Upper lobe of left lung (tissue), 6 donors: Measurements from ENCODE around the gene IL2. TPM values are rescaled to one million over a fixed set of nuclear protein-coding genes. Genes with fewer than 3 reads are reported as not detected.

Experiments
- ATAC-seq, 2 donors: fragments of 200-7000 bp; cut with Tn5 transposase; one replicate each; pipeline ENCODE4 v1.9.1; 2022; ENCODE audit warnings: mild to moderate bottlenecking in 2 of 2, moderate library complexity in 2 of 2; ENCODE audit not compliant: low FRiP score in 2 of 2
- DNase-seq, 2 donors: peaks; one replicate each; pipeline ENCODE4 v3.0.0-alpha.2; 2019 to 2020
- H3K27ac ChIP-seq, 4 donors: fragments of 200-600 bp; sonication (generic); one replicate each; pipeline ENCODE4 v1.5.1; 2016 to 2019
- H3K27me3 ChIP-seq, 4 donors: fragments of 200-600 bp; sonication (generic); one replicate each; pipeline ENCODE4 v1.5.1; 2017 to 2019
- H3K36me3 ChIP-seq, 4 donors: fragments of 200-600 bp; sonication (generic); one replicate each; pipeline ENCODE4 v1.5.1; 2016 to 2019
- H3K4me1 ChIP-seq, 4 donors: fragments of 200-600 bp; sonication (generic); one replicate each; pipeline ENCODE4 v1.5.1; 2018 to 2019
- H3K4me3 ChIP-seq, 4 donors: fragments of 200-600 bp; sonication (generic); one replicate each; pipeline ENCODE4 v1.5.1; 2017 to 2019; ENCODE audit warnings: mild to moderate bottlenecking in 2 of 4, moderate library complexity in 1 of 4
- H3K9me3 ChIP-seq, 4 donors: fragments of 200-600 bp; sonication (generic); one replicate each; pipeline ENCODE4 v1.5.1; 2018 to 2019
- EP300 ChIP-seq, 4 donors: sonication (generic); formaldehyde crosslinking; IDR thresholded peaks; one replicate each; pipeline ENCODE4 v1.5.1; 2017; ENCODE audit warnings: antibody characterized with exemption in 4 of 4, control low read depth in 2 of 4
- POLR2A ChIP-seq, 4 donors: fragments of 450-650 bp; IDR thresholded peaks; one replicate each; pipeline ENCODE4 v1.5.1; 2016 to 2017; ENCODE audit warnings: antibody characterized with exemption in 4 of 4, mild to moderate bottlenecking in 2 of 4
- POLR2AphosphoS5 ChIP-seq, 2 donors: sonication (generic); formaldehyde crosslinking; IDR thresholded peaks; one replicate each; pipeline ENCODE4 v1.5.1; 2017; ENCODE audit warnings: antibody characterized with exemption in 2 of 2
- whole genome bisulfite sequencing, 2 donors: methylation state at CpG; one replicate each; pipeline ENCODE4 v1.1.5; 2017 to 2018; 5-methylcytosine and 5-hydroxymethylcytosine counted together
- total RNA-seq, 6 donors: library from RNA; depleted of rRNA in 4 of 6; stranded (reverse); fragments of >200 nt in 4 of 6; gene quantifications; one replicate each; pipeline versions ENCODE4 v1.1.0 to v1.2.1, GENCODE V29; 2016 to 2021
- TF ChIP-seq, protein P1 (sequence below), 6 experiments: fragments of 450-650 bp in 4 of 6; fragments of 200-600 bp in 2 of 6; sonication (generic) in 2 of 6; IDR thresholded peaks; one replicate each; pipeline ENCODE4 v1.5.1; 2016 to 2019; ENCODE audit warnings: antibody characterized with exemption in 6 of 6
- donor health status: DM: no; HTN: no; CAD: no; lungs with moderate emphysema.
- donor health status: DM: no; HTN: yes; CAD: no; lungs with severe emphysema.

Gene IL2
- total RNA-seq, 6 donors from 2014 or later = 1.0 to 1.8 TPM; not detected in 4

DNA sequence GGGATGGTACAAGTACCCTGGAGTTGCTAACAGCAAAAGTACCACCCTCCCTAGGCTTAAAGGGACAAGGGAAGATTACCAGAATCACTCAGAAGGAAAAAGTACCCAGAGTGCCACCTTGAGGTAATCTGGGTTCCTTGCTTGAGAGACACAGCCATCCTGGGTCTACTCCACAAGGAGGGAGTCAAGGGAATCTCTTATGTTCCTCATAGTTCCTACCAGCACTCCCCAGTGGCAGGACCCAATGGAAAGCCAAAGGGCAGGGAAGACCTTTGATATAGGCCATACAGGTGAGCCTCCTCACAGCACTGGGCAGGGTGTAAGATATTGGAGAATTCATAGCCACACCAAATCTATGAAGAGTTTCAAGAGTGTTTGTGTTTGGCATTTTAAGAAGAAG lies 5.7 kb downstream of the IL2 start:
- TF ChIP-seq, protein P1, sequence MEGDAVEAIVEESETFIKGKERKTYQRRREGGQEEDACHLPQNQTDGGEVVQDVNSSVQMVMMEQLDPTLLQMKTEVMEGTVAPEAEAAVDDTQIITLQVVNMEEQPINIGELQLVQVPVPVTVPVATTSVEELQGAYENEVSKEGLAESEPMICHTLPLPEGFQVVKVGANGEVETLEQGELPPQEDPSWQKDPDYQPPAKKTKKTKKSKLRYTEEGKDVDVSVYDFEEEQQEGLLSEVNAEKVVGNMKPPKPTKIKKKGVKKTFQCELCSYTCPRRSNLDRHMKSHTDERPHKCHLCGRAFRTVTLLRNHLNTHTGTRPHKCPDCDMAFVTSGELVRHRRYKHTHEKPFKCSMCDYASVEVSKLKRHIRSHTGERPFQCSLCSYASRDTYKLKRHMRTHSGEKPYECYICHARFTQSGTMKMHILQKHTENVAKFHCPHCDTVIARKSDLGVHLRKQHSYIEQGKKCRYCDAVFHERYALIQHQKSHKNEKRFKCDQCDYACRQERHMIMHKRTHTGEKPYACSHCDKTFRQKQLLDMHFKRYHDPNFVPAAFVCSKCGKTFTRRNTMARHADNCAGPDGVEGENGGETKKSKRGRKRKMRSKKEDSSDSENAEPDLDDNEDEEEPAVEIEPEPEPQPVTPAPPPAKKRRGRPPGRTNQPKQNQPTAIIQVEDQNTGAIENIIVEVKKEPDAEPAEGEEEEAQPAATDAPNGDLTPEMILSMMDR (IDR thresholded peaks at IDR 0.05) = peak in 1 of 6 experiments; percentile 7
- no peak for TF ChIP-seq POLR2A (IDR thresholded peaks at IDR 0.05)
- Histone ChIP-seq H3K4me3 (no peak overlapping the region), H3K9me3 (no peaks in the 10 kb centered on the region), H3K4me1 (no peaks in the 10 kb centered on the region), H3K36me3 (no peaks in the 10 kb centered on the region), H3K27ac (no peak overlapping the region), H3K27me3 (no peaks in the 10 kb centered on the region)
- DNase-seq (no peak), ATAC-seq (no peak)

DNA sequence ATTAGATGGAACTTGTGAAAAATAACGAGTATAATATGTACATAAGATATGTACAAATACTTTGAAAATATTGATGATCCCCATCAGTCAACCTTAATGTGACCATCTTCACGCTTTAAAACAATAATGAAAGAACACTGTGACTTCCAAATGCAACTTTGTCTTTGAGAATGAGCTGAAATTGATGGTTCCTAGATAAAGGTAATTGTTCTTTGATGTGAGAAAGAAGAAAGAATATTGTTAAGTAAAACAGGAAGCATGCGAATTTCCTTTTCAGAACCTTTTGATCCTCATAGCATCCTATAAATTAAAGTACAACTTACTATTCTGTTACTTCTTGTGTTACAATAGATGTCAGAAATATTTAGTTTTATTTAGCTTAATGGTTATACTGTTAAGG lies 22.2 kb downstream of the IL2 start:
- H3K4me1 ChIP-seq = no peaks in the 10 kb centered on the region
- 59 to 64% methylated on average over 3 of the region's 3 CpGs for WGBS, 2 donors
- H3K27me3 ChIP-seq = no peaks in the 10 kb centered on the region
- no peak for TF ChIP-seq EP300 (IDR thresholded peaks at IDR 0.05)
- TF ChIP-seq, protein P1 (IDR thresholded peaks at IDR 0.05) = no peak
- TF ChIP-seq POLR2AphosphoS5 (IDR thresholded peaks at IDR 0.05) = no peak
- no peak for TF ChIP-seq POLR2A (IDR thresholded peaks at IDR 0.05)
- DNase-seq = no peak
- ATAC-seq = no peak
- H3K9me3 ChIP-seq = no peaks in the 10 kb centered on the region
- H3K27ac ChIP-seq = no peak overlapping the region
- H3K36me3 ChIP-seq = no peaks in the 10 kb centered on the region
- no peak overlapping the region for H3K4me3 ChIP-seq

DNA sequence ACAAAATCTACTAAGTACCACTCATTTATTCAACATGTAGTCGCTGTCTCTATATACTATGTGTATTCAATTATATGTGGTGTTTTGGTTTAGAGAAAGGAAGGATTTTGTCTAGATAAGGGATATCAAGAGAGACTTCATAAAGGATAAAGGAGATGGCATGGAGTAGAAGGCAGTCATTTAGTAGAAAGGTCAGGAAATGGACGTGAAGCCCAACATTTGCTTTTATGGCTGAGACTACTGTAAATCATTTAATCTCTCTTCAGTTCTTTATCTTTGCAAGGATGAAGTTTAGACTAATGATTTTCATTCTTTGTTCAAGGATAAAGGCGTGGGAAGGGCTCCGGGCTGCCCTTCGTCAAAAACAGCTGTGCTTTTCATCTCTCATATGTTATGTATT lies 25.2 kb downstream of the IL2 start:
- no peaks in the 10 kb centered on the region for H3K27me3 ChIP-seq
- 55 to 68% methylated on average over 5 of the region's 5 CpGs for WGBS, 2 donors
- DNase-seq = no peak
- no peak overlapping the region for H3K4me3 ChIP-seq
- H3K4me1 ChIP-seq = no peaks in the 10 kb centered on the region
- H3K9me3 ChIP-seq = no peaks in the 10 kb centered on the region
- H3K36me3 ChIP-seq = no peaks in the 10 kb centered on the region
- no peak overlapping the region for H3K27ac ChIP-seq
- ATAC-seq = no peak
- TF ChIP-seq EP300 (IDR thresholded peaks at IDR 0.05) (no peak), POLR2A (IDR thresholded peaks at IDR 0.05) (no peak), POLR2AphosphoS5 (IDR thresholded peaks at IDR 0.05) (no peak)
- TF ChIP-seq, protein P1 (IDR thresholded peaks at IDR 0.05) = no peak

DNA sequence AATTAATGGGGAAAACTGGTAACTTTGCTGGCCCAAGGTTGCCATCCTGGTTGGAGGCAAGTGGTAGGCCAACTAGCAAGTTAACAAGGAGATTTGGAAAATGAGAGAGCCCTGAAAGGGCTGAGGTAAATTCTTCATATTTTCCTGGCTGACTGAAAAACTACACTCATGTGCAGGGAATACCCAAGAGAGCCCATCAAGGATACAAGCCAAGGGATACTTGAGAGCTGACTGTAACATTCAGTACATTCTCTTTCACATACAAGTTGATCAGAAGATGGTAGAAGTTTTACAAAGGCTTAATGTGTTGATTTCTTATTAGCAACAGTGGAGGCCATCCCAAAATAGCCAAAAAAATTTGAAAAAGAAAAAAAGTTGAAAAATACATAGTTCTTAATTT lies 33.3 kb downstream of the IL2 start:
- ATAC-seq (no peak), DNase-seq (no peak)
- Histone ChIP-seq H3K36me3 (no peaks in the 10 kb centered on the region), H3K27me3 (no peaks in the 10 kb centered on the region), H3K27ac (no peak overlapping the region), H3K4me3 (no peak overlapping the region), H3K4me1 (no peaks in the 10 kb centered on the region), H3K9me3 (peaks cover 0 to 3% (median 0%) of the 10 kb centered on the region in 4 donors)
- TF ChIP-seq POLR2A (IDR thresholded peaks at IDR 0.05) (no peak), POLR2AphosphoS5 (IDR thresholded peaks at IDR 0.05) (no peak), EP300 (IDR thresholded peaks at IDR 0.05) (no peak)
- TF ChIP-seq, protein P1 (IDR thresholded peaks at IDR 0.05) = no peak

DNA sequence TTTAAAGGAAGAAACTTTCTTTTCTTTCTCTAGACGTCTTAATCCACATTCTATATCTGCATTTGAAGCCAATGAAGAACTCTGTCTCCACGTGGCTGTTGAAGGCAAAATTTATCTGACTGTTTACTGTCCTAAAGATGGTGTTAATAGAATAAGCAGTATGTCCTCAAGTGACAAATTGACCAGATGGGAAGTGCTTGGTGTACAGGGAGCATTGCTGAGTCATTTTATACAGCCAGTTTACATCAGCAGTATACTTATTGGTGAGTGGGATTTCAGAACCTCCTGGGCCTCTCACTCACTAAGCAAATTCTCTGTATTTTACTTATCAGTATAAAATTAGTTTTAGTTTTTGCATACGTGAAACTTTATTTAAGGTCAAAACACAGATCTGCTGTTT lies 44.0 kb downstream of the IL2 start:
- 41 to 46% methylated on average over 3 of the region's 3 CpGs for WGBS, 2 donors
- TF ChIP-seq EP300 (IDR thresholded peaks at IDR 0.05) = no peak
- no peak for TF ChIP-seq POLR2AphosphoS5 (IDR thresholded peaks at IDR 0.05)
- TF ChIP-seq POLR2A (IDR thresholded peaks at IDR 0.05) = no peak
- Histone ChIP-seq H3K27me3 (no peaks in the 10 kb centered on the region), H3K9me3 (no peaks in the 10 kb centered on the region), H3K4me1 (no peaks in the 10 kb centered on the region), H3K36me3 (no peaks in the 10 kb centered on the region), H3K27ac (no peak overlapping the region), H3K4me3 (no peak overlapping the region)
- DNase-seq (no peak), ATAC-seq (no peak)
